T-helper 1 cell (primary cell): Measurements from ENCODE around the gene PTX4.
"Not testable (repeated sequence)": the region's sequence is repeated elsewhere in the genome, so short reads cannot be mapped to it uniquely, and the experiment has no call there.

ENCODE experiments used
- DNase-seq, 5 donors: peaks; one replicate each; pipeline ENCODE4 v3.0.0-alpha.2; 2012 to 2020

PTX4 gene

DNA sequence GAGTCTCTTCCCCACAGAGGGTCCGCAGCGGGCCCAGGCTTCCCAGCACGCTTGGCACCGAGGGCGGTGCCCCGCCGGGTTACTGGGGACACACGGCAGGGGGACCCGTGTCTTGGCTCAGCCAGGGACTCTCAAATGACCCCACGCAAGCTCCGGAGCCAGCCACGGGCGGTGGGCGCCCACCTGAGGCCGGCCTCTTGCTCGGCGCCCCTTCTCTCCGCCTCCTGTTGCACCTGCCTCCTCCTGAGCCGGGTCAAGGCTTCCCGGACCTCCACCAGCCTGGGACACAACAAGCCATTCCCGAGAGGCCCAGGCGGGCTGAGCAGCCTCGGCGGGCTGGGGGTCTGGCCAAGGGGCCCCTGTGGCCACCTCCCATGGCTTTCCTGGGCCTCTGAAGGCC, 46.0 kb downstream of the PTX4 start:
- DNase-seq, result no peak

- DNase-seq, result no peak
These were observed 47.3 kb downstream of the PTX4 start for GRCh38 chr16:1441391-1441829.

- not testable (repeated sequence) for DNase-seq
These were observed 49.1 kb downstream of the PTX4 start for GRCh38 chr16:1439699-1440074.

DNA sequence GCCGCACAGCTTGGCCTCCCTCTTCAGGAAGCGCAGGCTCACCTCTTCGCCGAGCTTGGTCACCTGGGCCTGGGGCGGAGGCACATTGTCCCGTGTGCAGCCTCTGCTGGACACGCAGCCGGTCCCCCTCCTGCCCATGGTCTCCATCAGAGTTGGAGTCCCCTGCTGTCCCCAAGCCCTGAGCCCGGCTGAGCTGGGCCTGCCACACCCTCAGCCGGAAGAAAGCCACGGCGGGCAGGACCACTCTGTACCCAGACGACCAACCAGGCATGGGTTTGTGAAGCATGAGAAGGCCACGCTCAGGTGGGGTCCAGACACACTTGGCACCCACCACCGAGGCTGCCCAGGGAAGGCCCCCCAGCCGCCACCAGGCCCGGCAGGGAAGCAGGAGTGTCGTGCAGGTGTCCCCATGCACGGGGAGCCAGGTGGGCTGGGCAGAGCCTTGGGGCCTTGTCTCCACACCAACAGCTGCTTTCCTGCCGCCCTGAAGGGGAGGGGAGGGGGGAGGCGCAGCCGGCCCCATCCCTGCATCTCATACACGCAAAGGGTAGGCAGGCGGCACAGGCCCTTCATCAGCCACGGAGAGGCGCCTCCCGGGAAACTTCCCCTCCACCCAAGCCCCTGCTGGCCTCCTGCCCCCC, 49.6 kb downstream of the PTX4 start:
- no peak for DNase-seq

DNA sequence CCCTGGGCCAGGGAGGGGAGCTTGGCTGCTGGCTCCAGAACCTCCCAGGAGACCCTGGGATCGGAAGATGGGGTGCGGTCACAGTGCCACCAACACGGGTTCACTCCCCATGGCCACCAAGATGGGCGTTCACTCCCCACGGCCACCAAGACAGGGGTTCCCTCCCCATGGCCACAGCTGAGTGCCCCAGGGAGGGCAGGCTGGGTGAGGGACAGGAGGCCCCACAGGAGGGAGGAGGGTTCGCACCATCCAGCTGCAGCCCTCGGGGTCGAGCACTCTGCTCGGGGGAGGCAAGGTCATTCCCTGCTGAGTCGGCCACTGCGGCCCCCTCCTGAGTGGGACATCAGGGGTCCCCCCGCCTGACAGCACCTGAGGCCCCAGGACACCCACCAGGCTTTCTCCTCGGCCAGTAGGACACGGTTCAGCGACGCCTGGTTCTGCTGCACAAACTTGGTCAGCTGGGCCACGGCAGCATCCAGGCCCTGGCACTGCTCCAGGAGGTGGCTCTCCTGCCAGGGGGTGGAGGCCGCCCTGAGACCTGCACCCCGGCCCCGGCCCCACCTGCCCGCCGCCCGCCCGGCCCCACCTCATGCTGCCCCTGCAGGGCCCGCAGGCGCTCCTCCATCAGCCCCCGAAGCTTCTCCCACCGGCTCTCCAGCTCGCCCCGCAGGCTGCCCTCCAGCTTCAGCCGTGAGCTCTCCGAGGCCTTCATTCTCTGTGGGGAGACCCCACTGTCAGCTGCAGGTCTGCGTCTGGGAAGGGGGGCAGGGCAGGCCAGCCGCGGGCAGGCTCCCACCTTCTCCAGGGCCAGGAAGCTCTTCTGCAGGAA, 50.3 kb downstream of the PTX4 start:
- DNase-seq, result no peak

- no peak for DNase-seq
These were observed 51.1 kb downstream of the PTX4 start for GRCh38 chr16:1437606-1438005.

DNA sequence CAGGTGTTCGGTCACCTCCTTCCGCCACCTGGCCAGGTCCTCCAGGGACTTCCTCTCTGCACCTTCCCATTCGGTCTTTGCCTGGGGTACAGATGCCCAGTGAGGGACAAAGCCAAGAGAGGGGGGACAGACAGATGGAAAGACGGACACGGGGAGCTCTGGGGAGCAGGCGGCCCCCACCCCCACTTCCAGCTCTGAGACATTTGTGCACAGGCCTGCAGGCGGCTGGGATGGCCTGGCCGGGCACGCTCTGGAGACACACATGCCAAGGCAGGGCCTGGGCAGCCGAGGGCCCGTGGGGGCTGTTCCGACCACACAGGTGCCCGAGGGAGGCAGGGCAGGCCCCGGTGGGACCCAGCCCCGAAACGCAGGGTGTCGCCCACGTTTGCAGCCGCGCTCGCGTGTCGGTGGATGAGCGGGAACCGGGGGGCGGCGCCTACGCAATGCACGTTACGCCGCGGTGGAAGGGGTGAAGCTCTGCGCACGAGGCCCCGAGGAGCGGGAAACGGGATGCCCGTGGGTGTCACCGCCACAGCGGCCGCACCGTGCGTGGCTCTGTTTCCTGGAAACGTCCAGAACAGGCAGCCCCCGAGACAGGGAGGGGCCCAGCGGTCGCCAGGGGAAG, 51.9 kb downstream of the PTX4 start:
- DNase-seq, result no peak

GRCh38 chr16:1435921-1436697, 52.6 kb downstream of the PTX4 start:
- DNase-seq, result no peak
